ENCODE results near the gene CAMK1.

- TF ChIP-seq POLR2A (IDR thresholded peaks at IDR 0.05), result no peak
- no peak for TF ChIP-seq CTCF (IDR thresholded peaks at IDR 0.05 in 8 of 11, conservative IDR thresholded peaks at IDR 0.05 in 3 of 11)
Measured at GRCh38 chr3:9780458-9780812, 10.7 kb upstream of the CAMK1 start.
